NCI-H187 treated with DMSO at 0.1 percent for 48 hours (cell line): Measurements from ENCODE around the gene PDAP1.
"Not testable (repeated sequence)": the region's sequence is repeated elsewhere in the genome, so short reads cannot be mapped to it uniquely, and the experiment has no call there.

Experiments
- DNase-seq: peaks from one replicate; lab custom pipeline; 2025; lab: John Stamatoyannopoulos, UW

Gene PDAP1

DNA sequence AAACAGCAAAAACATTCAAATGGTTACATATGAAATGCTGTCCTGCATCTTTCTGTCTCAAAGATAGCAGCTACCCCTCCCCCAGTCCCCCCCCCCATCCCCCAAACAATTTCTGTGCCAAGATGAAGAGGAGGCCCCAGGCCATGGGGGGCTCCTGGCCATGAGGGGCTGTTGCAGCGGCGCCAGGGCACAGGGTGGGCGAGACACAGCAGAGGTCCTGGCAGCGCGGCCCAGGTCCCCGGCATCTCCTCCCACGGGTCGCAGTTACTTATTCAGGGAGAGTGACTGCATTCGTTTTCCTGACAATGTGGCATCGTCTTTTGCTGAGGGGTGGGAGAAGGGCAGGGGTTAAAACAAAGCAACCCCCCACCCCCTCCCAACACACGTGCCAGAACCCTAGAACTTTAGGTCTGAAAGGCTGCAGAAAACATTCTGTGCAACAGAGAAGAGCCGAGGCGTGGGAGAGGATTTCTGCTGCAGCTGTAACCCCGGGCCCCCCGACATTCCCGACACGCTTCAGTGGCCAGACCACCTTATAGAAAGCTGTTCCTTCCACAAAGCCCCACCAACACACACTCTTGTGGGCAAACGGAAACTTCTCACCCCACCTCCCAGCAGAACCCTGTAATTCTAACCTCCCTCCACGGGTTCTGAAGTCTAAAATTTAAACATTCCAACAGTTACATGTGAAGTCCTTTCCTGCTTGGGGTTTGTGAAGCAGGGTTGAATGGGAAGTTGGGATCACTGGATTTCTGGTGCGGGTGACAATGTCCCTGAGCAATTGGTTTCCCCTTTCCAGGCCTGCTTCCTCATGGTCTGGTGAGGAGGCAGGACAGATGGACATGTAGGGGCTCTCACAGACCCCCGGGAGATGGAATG is 11.7 kb downstream of the PDAP1 start:
- no peak for DNase-seq

DNA sequence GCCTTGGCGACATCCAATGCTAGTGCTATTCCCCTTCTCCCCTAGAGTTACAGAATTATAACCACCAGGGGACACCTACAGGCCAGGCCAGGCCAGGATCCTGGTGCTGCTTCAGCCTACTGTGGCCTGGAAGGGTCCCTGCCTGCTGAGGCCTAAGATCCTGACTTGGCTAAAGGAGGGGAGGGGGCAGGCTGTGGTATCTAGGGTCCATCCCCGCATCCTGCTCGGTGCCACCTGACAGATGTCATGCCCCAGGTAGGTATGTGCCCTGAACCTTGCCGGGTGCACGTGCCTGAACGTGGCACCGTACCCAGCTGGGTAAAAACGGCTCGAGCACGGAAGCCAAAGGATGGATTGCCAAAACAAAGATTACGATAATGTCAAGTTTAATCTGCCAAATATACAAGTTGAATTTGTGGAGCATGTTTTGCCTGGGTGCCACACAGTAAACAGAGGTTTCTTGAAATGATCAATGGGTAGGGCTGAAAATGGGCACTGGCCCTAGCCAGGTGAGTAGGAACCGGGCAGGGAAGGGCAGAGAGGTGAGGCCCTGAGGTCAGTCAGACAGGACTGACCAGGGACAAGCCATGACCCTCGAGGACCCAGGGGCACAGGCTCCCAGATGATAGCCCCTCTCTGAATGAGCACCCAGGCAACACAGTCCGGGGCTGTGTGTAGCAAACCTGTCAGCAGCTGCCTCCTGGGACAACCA is 12.6 kb downstream of the PDAP1 start:
- DNase-seq, result no peak

DNA sequence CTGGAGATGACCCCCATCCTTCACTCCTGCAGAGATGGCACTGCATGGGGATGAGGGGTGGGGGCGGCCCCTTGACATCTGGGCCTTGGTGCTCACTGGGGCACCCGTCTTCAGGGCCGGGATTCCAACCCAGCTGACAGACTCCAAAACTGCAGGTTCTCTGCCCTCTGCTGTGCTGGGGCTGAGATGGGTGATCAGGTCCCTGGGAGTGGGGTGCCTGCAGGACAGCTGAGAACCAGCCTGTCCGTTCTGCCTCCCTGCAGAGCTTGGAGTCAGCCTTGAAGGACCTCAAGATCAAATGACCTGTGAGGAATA is 14.3 kb downstream of the PDAP1 start:
- DNase-seq, result no peak

DNA sequence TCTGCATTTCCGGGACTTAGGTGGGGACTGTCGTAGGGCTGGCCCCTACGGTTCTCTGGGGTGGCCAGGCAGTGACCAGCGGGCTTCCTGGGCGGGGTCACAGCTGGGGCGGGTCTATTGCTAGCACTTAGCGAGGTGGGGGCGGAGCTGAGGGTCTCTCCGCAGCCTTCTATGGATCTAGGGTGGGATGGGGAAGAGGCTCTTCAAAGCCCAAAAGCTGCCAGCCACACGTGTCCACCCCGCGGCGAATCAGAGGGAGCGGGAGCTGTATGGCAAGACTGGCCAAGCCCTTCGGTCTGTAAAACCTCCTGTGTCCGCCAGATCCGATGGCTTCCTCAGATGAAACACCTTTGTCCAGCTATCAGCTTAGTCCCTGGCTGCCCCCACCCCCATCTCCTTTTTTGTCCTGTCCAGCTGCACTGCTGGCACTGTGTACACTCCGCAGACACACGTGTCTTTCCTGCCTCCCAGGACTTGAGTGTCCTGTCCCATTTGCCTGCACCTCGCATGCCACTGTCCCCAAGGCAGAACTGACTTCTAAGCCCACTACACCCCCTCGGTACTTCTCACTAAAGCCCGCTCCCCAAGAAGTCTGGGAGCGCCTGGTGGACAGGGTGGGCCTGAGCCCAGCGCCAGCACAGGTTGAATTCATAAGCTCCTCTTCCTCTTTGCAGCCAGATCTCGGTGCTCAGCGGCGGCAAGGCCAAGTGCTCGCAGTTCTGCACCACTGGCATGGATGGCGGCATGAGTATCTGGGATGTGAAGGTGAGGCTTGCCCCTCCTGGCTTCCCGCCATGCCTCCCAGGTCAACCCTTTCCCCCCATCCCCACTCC is 14.8 kb downstream of the PDAP1 start:
- DNase-seq, result no peak

DNA sequence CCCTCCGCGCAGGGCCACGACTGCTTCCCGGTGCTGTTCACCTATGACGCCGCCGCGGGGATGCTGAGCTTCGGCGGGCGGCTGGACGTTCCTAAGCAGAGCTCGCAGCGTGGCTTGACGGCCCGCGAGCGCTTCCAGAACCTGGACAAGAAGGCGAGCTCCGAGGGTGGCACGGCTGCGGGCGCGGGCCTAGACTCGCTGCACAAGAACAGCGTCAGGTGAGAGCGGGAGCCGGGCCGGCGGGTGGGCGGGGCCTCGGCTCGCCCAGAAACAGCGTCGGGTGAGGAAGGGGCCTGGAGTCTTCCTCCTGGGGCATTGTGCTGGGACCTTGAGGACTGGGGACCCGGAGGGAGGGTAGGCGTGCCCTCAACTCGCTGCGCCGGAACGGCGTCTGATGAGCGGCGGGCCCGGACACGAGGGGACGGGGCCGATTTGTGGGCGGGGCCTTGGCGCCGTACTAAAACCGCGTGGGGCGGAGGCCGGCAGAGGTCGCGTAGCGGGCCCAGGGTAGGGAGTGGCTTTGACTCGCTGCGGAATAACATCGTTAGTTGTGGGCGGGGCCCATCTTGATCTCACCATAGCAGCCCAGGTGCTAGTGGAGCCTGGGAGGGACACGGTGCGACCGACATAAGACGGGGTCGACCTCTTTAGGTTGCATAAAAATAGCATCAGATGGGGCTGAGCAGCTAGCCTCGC is 15.6 kb downstream of the PDAP1 start:
- peak; percentile 54 for DNase-seq

DNA sequence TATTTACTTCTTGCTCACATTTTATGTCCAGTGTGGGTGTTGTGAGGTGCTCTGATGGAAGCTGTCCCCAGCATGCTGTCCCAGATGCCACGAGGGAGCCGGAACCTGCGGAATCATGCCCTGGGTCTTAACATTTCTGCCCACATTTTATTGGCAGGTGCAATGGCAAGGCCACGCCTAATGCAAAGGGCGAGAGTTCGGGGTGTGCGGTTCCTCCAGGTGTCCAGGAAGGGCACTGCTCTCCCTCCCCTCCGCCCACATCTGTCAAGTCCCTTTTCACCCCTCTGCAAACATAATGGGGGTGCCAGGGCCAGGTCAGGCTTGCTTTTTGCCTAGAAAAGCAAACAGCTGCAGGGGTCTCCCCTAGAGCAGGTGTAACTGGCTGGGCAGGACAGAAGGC is 16.4 kb downstream of the PDAP1 start:
- DNase-seq, result no peak

DNA sequence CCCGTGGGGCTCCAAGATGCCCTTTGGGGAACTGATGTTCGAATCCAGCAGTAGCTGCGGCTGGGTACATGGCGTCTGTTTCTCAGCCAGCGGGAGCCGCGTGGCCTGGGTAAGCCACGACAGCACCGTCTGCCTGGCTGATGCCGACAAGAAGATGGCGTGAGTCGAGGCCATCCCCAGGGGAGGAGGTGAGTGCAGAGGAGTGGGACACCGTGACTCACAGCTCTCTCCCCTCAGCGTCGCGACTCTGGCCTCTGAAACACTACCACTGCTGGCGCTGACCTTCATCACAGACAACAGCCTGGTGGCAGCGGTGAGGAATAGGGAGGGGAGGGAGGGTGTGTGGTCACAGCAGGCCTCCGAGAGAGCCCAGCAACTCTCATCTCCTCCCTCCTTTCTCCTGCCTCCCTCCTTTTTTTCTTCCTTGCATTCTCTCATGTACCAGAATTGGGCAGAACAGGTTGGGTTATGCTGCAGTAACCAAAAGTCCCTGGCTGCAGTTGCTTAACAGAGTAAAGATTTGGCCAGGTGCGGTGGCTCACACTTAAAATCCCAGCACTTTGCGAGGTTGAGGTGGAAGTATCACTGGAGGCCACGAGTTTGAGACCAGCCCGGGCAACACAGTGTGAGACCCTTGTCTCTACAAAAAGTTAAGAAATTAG is 17.3 kb downstream of the PDAP1 start:
- DNase-seq, result no peak

DNA sequence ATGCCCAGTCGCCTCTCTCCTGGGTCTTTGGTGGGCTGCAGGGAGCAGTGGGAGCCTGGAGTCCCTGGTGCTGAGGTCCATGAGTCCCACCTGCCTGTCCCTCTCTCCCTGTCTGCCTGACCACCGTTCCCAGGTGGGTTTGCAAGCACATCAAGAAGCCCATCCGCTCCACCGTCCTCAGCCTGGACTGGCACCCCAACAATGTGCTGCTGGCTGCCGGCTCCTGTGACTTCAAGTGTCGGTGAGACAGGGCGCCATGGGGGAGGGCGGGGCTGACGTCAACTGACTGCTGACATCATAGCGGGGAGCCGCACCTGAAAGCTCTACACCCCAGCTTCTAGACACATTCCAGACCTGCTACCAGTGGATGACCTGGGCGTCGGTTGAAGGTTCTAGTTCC is 18.6 kb downstream of the PDAP1 start:
- DNase-seq, result no peak

DNA sequence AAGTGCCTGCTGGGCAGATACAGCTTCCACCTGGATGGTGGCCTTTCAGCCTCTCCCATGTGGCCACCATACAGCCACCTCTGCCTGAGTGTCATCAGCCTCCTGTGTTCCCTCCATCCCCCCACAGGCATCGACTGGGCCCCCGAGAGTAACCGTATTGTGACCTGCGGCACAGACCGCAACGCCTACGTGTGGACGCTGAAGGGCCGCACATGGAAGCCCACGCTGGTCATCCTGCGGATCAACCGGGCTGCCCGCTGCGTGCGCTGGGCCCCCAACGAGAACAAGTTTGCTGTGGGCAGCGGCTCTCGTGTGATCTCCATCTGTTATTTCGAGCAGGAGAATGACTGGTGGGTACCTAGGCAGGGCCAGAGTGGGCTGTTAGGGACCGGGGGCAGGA is 20.5 kb downstream of the PDAP1 start:
- no peak for DNase-seq

DNA sequence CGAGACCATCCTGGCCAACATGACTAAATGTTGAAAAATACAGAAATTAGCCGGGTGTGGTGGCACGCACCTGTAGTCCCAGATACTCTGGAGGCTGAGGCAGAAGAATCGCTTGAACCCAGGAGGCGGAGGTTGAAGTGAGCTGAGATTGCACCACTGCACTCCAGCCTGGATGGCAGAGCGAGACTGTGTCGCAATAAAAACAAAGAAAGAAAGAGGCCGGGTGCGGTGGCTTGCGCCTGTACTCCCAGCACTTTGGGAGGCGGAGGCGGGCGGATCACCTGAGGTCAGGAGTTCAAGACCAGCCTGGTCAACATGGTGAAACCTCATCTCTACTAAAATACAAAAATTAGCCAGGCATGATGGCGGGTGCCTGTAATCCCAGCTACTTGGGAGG is 21.2 kb downstream of the PDAP1 start:
- not testable (repeated sequence) for DNase-seq

DNA sequence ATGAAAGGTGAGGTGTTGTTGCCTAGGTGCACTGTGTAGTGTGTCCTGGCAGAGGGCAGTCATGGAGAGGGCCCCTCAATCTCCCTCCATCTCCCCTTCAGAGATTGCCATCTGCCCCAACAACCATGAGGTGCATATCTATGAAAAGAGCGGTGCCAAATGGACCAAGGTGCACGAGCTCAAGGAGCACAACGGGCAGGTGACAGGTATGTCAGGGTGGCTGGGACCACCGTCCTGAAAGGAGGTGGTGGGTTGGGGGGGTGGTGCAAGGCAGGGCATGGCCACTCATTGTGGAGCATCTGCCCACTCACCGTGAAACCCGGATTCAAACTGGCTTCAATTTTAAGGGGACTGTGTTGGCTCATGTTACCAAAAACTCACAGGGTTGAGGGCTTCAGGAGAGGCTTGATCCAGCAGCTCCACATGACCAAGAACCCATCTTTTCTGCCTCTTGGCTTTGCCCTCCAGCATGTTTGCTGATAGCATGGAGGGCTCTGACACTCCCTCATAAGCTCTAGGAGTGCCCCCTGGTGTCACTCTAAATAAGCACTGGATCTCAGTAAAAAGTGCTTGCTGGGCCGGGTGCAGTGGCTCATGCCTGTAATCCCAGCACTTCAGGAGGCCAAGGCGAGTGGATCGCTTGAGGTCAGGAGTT is 21.7 kb downstream of the PDAP1 start:
- DNase-seq, result no peak

DNA sequence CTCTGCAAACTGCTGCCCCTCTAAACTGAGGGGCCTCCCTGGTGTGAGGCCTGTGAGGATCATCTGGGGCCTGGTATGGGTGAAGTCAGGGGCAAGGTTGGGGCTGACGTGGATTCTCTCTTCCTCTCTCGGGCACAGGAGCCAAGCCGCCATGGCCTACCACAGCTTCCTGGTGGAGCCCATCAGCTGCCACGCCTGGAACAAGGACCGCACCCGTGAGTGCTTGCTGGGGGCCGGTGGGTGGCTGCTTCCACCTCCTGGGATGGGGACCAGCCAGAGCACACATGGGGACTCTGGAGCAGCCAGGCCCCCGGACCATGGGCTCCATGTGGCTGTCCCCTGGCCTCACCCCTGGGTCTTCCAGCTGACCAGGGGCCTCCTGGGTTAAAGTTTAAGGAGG is 22.8 kb downstream of the PDAP1 start:
- DNase-seq, result no peak

DNA sequence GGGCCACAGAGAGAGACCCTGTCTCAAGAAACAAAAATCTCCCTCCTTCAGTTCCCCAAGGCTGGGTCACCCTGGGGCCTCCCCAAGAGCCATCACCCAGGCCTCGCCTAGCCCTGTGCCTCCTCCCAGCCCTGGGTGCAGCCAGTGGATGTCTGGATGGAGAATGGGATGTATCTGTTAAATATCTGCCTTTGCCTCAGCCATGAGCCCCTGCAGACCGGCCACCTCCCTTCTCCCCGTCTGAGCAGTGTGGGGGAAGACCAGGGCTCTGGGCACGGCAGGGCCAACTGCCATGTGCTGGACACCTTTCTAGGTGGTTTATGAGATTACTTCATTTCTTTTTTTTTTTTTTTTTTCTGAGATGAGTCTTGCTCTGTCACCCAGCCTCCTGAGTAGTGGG is 23.9 kb downstream of the PDAP1 start:
- no peak for DNase-seq

DNA sequence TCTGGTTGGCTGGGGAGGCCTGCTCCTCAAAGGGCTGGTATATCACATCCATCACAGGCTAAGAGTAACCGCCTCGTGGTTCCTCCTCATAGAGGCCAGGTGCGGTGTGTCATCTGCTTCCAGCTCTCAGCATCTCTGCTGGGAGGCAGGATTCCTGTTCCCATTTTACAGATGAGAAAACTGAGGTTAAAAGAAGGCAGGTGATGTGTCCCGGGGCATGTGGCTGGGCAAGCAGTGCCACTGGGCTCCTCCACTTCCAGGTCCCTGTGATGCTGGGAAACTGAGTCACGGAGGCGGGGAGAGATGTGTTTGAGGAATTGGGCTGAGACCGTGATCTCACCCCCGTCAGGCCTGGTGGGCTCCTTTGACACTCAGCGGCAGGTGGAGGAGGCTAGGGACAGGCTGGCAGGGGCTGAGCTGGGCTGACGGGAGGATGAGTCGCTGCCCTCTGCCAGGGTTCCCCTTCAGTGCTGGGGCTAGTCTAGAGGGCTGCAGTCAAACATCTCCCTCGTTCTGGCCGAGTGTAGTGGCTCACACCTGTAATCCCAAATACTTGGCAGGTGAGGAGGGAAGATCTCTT is 24.5 kb downstream of the PDAP1 start:
- DNase-seq, result no peak

DNA sequence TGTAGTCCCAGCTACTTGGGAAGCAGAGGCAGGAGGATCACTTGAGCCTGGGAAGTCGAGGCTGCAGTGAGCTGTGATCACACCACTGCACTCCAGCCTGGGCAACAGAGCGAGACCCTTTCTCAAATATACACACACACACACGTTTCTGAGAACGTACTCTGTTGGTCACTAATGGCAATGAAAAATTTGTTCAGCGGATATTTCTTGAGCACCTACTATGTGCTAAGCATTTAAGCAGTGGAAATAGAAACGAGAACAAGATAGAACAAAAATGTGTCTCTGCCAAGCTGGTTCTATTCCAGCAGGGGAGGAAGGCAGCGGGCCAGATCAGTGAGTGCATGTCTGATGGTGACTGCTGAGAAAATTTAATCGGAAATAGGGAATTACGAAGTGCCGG is 25.2 kb downstream of the PDAP1 start:
- DNase-seq, result no peak

DNA sequence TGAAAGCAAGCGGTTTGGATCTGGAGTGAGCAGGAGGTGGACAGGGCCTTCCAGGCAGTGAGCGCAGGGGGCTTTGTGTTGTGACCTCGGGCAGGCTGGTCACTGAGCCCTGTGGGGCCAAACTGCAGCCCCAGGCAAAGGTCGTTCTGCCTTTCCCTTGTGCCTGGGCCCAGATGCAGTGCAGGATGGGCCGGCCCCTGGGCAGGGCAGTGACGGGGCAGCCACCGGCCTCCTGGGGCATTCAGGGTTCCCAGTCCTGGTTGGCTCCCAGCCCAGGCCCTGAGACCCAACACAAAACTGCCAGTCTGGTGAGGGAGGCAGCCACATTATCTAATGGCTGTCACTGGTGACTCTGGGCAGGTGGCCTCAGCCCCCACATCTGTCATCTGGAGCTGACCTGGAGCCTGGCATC is 26.7 kb downstream of the PDAP1 start:
- no peak for DNase-seq

DNA sequence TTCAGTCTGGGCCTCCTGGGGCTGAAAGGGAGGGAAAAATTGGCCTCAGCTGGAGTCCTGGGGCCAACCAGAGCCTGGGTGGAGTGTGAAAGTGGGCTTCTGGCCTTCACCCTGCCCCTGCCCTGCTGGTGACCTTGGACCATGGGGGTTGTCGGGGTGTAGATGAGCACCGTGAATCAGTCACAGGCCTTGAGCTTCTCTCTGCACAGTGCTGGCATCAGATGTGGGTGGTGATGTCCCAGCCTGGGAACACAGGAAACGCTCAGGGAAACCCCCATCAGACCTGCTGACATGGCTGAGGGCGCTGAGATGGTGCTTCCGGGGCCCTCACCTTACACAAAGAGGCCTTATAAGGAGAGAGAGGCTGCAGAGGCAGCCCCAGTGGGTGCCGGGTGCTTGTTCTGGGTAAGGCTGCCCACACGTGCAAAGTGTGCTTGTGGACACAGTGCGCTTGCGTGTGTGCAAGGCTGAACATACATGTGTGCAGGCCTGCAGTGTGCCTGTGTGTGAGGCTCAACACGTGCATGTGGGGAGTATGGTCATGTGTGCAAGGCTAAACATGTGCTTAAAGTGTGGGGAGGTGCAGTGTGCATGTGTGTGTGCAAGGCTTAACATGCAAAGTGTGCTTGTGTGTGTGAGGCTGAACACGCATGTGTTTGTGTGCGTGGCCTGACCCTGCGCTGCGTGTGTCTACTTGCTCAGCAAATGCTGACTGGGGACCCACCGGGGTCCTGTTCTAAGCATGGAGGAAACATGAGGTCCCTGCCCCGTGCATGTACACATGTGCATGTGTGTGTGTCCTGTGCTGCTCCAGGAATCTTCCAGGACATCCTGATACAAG is 27.4 kb downstream of the PDAP1 start:
- DNase-seq, result no peak

DNA sequence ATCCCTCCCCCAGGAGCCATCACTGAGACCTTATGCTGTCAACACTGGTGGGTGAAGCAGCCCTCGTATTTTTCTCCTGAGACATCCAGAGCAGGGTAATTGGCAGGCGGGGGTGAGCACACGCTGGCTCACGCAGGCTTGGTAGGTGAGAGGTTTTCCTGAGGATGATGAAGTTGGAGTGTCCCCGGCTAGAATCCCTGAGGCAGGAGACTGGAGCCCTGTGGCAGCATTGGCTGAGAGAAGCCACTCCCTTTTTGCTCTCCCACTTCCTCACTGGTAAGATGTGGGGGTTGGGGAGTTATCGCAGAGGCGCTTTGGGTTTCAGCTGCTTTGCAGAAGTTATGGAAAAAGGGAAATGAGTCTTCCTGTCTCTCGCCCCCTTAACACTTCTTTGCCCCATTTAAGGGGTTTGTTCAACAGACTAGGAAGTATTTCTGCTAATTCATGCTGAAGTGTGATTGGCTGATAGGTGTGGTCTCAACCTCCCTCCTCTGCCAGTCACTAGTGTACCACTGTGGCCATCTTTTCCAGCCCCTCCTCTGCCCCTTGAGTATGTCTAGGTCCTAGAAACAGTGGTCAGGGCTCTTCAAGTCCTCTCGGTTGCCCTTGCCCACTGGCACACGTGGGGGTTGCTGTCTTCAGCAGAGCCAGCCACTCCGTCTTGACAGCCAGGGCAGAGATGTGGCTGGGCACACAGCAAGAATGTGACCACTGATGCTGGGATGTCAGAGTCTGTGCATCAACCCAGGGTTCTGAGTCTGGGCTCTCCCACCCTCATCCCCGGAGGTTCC is 28.2 kb downstream of the PDAP1 start:
- no peak for DNase-seq

DNA sequence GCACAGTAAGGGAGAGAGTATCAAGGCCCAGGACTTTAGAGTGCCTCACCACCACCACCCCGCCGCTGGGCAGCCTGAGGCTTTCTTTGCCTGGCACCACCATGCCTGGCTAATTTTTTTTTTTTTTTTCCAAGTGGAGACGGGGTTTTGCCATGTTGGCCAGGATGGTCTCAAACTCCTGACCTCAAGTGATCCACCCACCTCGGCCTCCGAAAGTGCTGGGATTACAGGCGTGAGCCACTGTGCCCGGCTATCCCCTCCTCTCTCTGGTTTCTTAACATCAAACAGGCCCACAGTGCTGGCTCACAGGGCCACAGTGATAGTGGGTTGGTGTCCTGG is 28.7 kb downstream of the PDAP1 start:
- DNase-seq, result not testable (repeated sequence)
